ENCODE results near the gene MR1. TPM values are rescaled to one million over a fixed set of nuclear protein-coding genes. Genes with fewer than 3 reads are reported as not detected.

Gene MR1
- total RNA-seq, 1 experiment from 2014 or later = 6.6 TPM

- DNase-seq (ENCODE audit: low read depth, low spot score) = no peak
- no peak overlapping the region for H3K27ac ChIP-seq (ENCODE audit: low read depth, low read length)
- H3K36me3 ChIP-seq (ENCODE audit: control insufficient read depth in 1 of 2, insufficient read depth in 2 of 2, low read length in 2 of 2) = no peaks in the 10 kb centered on the region
- intact Hi-C loops (cut with micrococcal nuclease) = no loop called here
- no peaks in the 10 kb centered on the region for H3K9me2 ChIP-seq (ENCODE audit: insufficient read depth)
- H3K9me3 ChIP-seq (ENCODE audit: control insufficient read depth in 1 of 2, insufficient read depth in 1 of 2, low read depth in 1 of 2, low read length in 2 of 2) = no peaks in the 10 kb centered on the region
- no peaks in the 10 kb centered on the region for H4K20me1 ChIP-seq (ENCODE audit: insufficient read depth)
- no peak overlapping the region for H3K4me2 ChIP-seq (ENCODE audit: low read length)
- CTCF ChIA-PET = no interaction called here
- TF ChIP-seq RAD21 (IDR thresholded peaks at IDR 0.05; ENCODE audit: low read depth) = no peak
- TF ChIP-seq ELF1 (IDR thresholded peaks at IDR 0.05; ENCODE audit: borderline replicate concordance, low read depth) = no peak
- no peaks in the 10 kb centered on the region for H3K27me3 ChIP-seq (ENCODE audit: insufficient read depth, low read length)
- ATAC-seq = no peak
- no TSS peak for BruUV-seq (replicated peaks)
- no peak overlapping the region for H3K4me3 ChIP-seq (replicated peaks in 1 of 2; ENCODE audit: low read depth in 1 of 2, low read length in 2 of 2)
- H3K9ac ChIP-seq (ENCODE audit: low read length) = no peak overlapping the region
- no peaks in the 10 kb centered on the region for H3K79me2 ChIP-seq (ENCODE audit: insufficient read depth, low read length)
- POLR2A ChIA-PET = no interaction called here
- no peak overlapping the region for H2AFZ ChIP-seq (ENCODE audit: low read depth, low read length, poor library complexity, severe bottlenecking)
- RAD21 ChIA-PET (ENCODE audit: low non-redundant PET in 1 of 2, low total read pairs in 2 of 2, uncharacterized antibody in 2 of 2, unreplicated experiment in 2 of 2) = no interaction called here
- H3K4me1 ChIP-seq (ENCODE audit: control insufficient read depth in 1 of 2, insufficient read depth in 2 of 2, low read length in 2 of 2) = peaks cover 47 to 74% of the 10 kb centered on the region in 2 experiments
Measured at GRCh38 chr1:181110013-181110412, 76.2 kb downstream of the MR1 start.

Other genes starting within 250 kb of the MR1 start
- 0.25 TPM for gene KIAA1614, start 121.1 kb upstream of the MR1 start, total RNA-seq (2021; ENCODE audit: unreplicated experiment)
- 21.2 TPM for gene STX6, start 11.1 kb upstream of the MR1 start, total RNA-seq (2021; ENCODE audit: unreplicated experiment)
- 30.5 TPM for gene IER5, start 54.7 kb downstream of the MR1 start, total RNA-seq (2021; ENCODE audit: unreplicated experiment)

Data from HCT116 (cell line).